MCF 10A (cell line): ENCODE data around the gene MAP1A. TPM values are rescaled to one million over a fixed set of nuclear protein-coding genes. Genes with fewer than 3 reads are reported as not detected.

Experiments
- BruUV-seq: library from RNA; stranded (reverse); fragments of 400-500 nt; replicated peaks from 2 replicates; lab custom pipeline; 2021; lab: Mats Ljungman, UMichigan
- CTCF ChIA-PET: fragments of 300-600 bp; sonication (Branson Sonifier 250); formaldehyde crosslinking; extraction: SDS; loops from one replicate; lab custom pipeline; 2021; ENCODE audit warnings: antibody characterized with exemption, inconsistent platforms; lab: Yijun Ruan, JAX
- POLR2A ChIA-PET: fragments of 300-600, 350-650 bp; sonication (Branson Sonifier 250); formaldehyde crosslinking; extraction: SDS; loops from one replicate; lab custom pipeline; 2020; ENCODE audit warnings: antibody characterized with exemption, inconsistent platforms; lab: Yijun Ruan, JAX
- DNase-seq: peaks from one replicate; pipeline ENCODE4 v3.0.0-alpha.2; 2018; ENCODE audit not compliant: unreplicated experiment
- H3K27ac Mint-ChIP-seq: one replicate; pipeline ENCODE4 v1.8.0; 2022; ENCODE audit warnings: mild to moderate bottlenecking, low read depth, mixed read lengths; ENCODE audit not compliant: unreplicated experiment
- H3K27me3 Mint-ChIP-seq: one replicate; pipeline ENCODE4 v1.8.0; 2022; ENCODE audit warnings: mixed read lengths; ENCODE audit not compliant: insufficient read depth, unreplicated experiment
- H3K36me3 Mint-ChIP-seq: one replicate; pipeline ENCODE4 v1.8.0; 2022; ENCODE audit warnings: mild to moderate bottlenecking, moderate library complexity, mixed read lengths; ENCODE audit not compliant: insufficient read depth, unreplicated experiment
- H3K4me1 Mint-ChIP-seq: one replicate; pipeline ENCODE4 v1.8.0; 2022; ENCODE audit warnings: mixed read lengths; ENCODE audit not compliant: insufficient read depth, unreplicated experiment
- H3K4me3 Mint-ChIP-seq: one replicate; pipeline ENCODE4 v1.8.0; 2022; ENCODE audit warnings: mild to moderate bottlenecking, moderate library complexity, mixed read lengths; ENCODE audit not compliant: unreplicated experiment
- H3K9me3 Mint-ChIP-seq: one replicate; pipeline ENCODE4 v1.8.0; 2022; ENCODE audit warnings: mixed read lengths; ENCODE audit not compliant: unreplicated experiment
- intact Hi-C: fragments of 100-400 bp; cut with micrococcal nuclease; formaldehyde crosslinking; loops from 2 replicates; pipeline ENCODE4 v1.14.1; 2022
- total RNA-seq: library from RNA; stranded (reverse); gene quantifications from 2 replicates; pipeline ENCODE4 v1.2.3, GENCODE V29; 2022
- TF ChIP-seq, protein P1 (sequence below): fragments of 200-600 bp; IDR thresholded peaks from one replicate; pipeline ENCODE4 v1.8.0; 2022; ENCODE audit warnings: antibody characterized with exemption, mild to moderate bottlenecking; ENCODE audit not compliant: unreplicated experiment

MAP1A gene
- total RNA-seq, 1 experiment from 2014 or later = 0.09 TPM

DNA sequence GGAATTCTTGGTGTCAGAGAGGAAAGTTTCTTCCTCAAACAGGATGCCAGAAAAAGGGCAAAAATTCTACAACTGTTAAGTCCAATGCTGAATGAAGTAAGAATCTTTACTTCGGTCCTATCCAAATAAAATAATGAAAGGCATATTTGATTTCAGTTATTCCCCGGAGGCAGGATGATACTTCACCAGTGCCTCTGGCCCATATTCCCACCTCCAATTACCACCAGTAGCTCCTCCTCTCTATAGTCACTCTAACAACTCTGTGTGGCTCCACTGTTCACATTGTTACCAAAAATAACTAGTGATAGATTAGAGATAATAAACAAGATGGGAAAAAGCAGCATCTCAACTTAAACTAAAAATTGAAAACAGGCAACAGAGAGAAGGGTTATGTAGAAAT, 20.7 kb downstream of the MAP1A start:
- Mint-ChIP-seq H3K36me3 (peaks cover 21% of the 10 kb centered on the region), H3K27me3 (no peaks in the 10 kb centered on the region), H3K4me3 (no peak overlapping the region), H3K27ac (no peak overlapping the region), H3K4me1 (no peaks in the 10 kb centered on the region), H3K9me3 (no peaks in the 10 kb centered on the region)
- ChIA-PET POLR2A (no interaction called here), CTCF (no interaction called here)
- BruUV-seq = no TSS peak
- TF ChIP-seq, protein P1, sequence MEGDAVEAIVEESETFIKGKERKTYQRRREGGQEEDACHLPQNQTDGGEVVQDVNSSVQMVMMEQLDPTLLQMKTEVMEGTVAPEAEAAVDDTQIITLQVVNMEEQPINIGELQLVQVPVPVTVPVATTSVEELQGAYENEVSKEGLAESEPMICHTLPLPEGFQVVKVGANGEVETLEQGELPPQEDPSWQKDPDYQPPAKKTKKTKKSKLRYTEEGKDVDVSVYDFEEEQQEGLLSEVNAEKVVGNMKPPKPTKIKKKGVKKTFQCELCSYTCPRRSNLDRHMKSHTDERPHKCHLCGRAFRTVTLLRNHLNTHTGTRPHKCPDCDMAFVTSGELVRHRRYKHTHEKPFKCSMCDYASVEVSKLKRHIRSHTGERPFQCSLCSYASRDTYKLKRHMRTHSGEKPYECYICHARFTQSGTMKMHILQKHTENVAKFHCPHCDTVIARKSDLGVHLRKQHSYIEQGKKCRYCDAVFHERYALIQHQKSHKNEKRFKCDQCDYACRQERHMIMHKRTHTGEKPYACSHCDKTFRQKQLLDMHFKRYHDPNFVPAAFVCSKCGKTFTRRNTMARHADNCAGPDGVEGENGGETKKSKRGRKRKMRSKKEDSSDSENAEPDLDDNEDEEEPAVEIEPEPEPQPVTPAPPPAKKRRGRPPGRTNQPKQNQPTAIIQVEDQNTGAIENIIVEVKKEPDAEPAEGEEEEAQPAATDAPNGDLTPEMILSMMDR = no peak
- DNase-seq = no peak
- intact Hi-C loops = no loop called here

DNA sequence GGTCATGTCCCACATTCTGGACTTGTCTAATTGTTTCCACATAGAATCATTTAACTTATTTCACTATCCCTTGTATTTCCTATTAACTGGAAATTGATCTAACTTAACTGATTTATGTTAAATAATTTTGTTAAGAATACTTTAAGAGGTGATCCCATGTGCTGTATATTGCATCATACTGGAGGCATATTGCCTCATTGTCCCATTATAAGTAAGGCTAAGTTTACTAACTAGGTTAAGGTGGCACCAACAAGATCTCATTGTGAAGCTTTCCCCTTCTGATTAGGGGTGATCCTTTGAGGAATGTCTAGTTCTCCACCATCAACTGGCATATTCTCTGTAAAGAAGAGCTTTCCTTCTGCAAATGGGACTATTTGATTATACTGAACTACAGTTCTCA, 24.4 kb downstream of the MAP1A start:
- H3K4me3 Mint-ChIP-seq = no peak overlapping the region
- DNase-seq = peak; percentile 31
- peaks cover 12% of the 10 kb centered on the region for H3K36me3 Mint-ChIP-seq
- H3K27ac Mint-ChIP-seq = no peak overlapping the region
- TF ChIP-seq, protein P1 = no peak
- BruUV-seq = no TSS peak
- no peaks in the 10 kb centered on the region for H3K4me1 Mint-ChIP-seq
- H3K27me3 Mint-ChIP-seq = no peaks in the 10 kb centered on the region
- ChIA-PET POLR2A (interaction anchor here (0.7 to 0.8 kb wide), 2 partner anchors 13 to 1451 kb away, joined by 3 read pairs; no protein-coding TSS in a partner anchor), CTCF (interaction anchor here (0.6 to 1.6 kb wide), 3 partner anchors 27 to 53 kb away, joined by 3 to 5 read pairs (median 3); no protein-coding TSS in a partner anchor)
- intact Hi-C loops = no loop called here
- H3K9me3 Mint-ChIP-seq = no peaks in the 10 kb centered on the region

DNA sequence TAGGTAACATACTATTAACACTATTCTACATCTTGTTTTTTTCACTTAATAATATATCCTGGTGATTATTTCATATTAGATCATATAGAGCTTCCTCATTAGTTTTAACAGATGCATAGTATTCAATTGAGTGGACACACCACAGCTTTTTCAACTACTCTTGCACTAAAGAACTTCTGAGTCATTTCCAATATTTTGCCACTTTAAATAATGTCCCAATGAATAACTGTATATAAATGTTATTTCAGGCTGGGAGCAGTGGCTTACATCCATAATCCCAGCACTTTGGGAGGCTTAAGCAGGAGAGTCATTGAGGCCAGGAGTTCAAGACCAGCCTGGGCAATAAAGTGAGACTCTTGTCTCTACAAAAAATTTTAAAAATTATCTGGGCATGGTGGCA, 26.9 kb downstream of the MAP1A start:
- no peaks in the 10 kb centered on the region for H3K9me3 Mint-ChIP-seq
- H3K27ac Mint-ChIP-seq = no peak overlapping the region
- no TSS peak for BruUV-seq
- H3K27me3 Mint-ChIP-seq = no peaks in the 10 kb centered on the region
- intact Hi-C loops = no loop called here
- TF ChIP-seq, protein P1 = no peak
- no peaks in the 10 kb centered on the region for H3K4me1 Mint-ChIP-seq
- no peak overlapping the region for H3K4me3 Mint-ChIP-seq
- POLR2A ChIA-PET = interaction anchor here (1.8 kb wide), 1 partner anchor 8 kb away, joined by 5 read pairs; no protein-coding TSS in a partner anchor
- no peak for DNase-seq
- peaks cover 14% of the 10 kb centered on the region for H3K36me3 Mint-ChIP-seq
- CTCF ChIA-PET = interaction anchor here (0.6 kb wide), 2 partner anchors 43 to 173 kb away, joined by 3 to 4 read pairs; no protein-coding TSS in a partner anchor

DNA sequence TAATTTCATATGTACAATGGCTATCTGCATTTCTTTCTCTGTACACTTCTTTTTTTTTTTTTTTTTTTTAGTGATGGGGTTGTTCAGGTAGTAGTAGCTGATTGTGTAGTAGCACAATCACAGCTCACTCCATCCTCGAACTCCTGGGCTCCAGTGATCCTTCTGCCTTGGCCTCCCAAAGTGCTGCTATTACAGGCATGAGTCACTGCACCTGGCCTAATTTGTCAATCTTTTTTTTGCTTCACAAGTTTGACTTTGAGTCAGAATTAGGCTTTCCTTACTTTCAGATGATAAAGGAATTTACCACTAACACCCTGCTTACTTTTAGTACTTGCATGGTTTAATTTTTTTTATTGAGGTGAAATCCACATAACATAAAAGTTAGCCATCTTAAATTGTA, 28.0 kb downstream of the MAP1A start:
- Mint-ChIP-seq H3K27me3 (no peaks in the 10 kb centered on the region), H3K9me3 (no peaks in the 10 kb centered on the region), H3K36me3 (peaks cover 13% of the 10 kb centered on the region), H3K4me3 (no peak overlapping the region), H3K27ac (no peak overlapping the region), H3K4me1 (no peaks in the 10 kb centered on the region)
- BruUV-seq = no TSS peak
- CTCF ChIA-PET = interaction anchor here (0.6 to 1.1 kb wide), 2 partner anchors 29 to 30 kb away, joined by 3 to 5 read pairs; no protein-coding TSS in a partner anchor
- no peak for DNase-seq
- intact Hi-C loops = no loop called here
- TF ChIP-seq, protein P1 = no peak
- POLR2A ChIA-PET = no interaction called here
